ENCODE results near the gene APLP1. TPM values are rescaled to one million over a fixed set of nuclear protein-coding genes. Genes with fewer than 3 reads are reported as not detected.
"Not testable (repeated sequence)": the region's sequence is repeated elsewhere in the genome, so short reads cannot be mapped to it uniquely, and the experiment has no call there.

Gene APLP1
- total RNA-seq, 2 donors from 2014 or later = 17.5 to 33.6 TPM

GRCh38 chr19:35907377-35907745 is 39.0 kb downstream of the APLP1 start:
- no peak for TF ChIP-seq CTCF (IDR thresholded peaks at IDR 0.05)
- Histone ChIP-seq H3K4me1 (no peaks in the 10 kb centered on the region), H3K36me3 (no peaks in the 10 kb centered on the region), H3K27ac (peak overlapping the region; percentile 17 to 58), H3K27me3 (no peaks in the 10 kb centered on the region), H3K9me3 (no peaks in the 10 kb centered on the region), H3K4me3 (peak overlapping the region; percentile 11 to 32)
- DNase-seq (ENCODE audit: low spot score) = no peak

- Histone ChIP-seq H3K4me1 (no peaks in the 10 kb centered on the region), H3K27ac (peak within 1 kb of the TSS; percentile 17 to 58), H3K36me3 (no peaks in the 10 kb centered on the region), H3K9me3 (no peaks in the 10 kb centered on the region), H3K4me3 (peak within 1 kb of the TSS; percentile 11 to 32), H3K27me3 (no peaks in the 10 kb centered on the region)
- no peak for DNase-seq (ENCODE audit: low spot score)
- TF ChIP-seq CTCF (IDR thresholded peaks at IDR 0.05) = no peak
These were observed 39.7 kb downstream of the APLP1 start, which contains the start of gene TYROBP for GRCh38 chr19:35908010-35908441. TSS of gene TYROBP (minus strand) at chr19:35908295. CDS start at chr19:35908228, 67 bp downstream.

GRCh38 chr19:35908973-35909683 is 40.8 kb downstream of the APLP1 start:
- H3K4me3 ChIP-seq = no peak overlapping the region
- H3K27ac ChIP-seq = peak overlapping the region; percentile 11 to 51
- H3K4me1 ChIP-seq = no peaks in the 10 kb centered on the region
- H3K27me3 ChIP-seq = no peaks in the 10 kb centered on the region
- H3K36me3 ChIP-seq = no peaks in the 10 kb centered on the region
- DNase-seq (ENCODE audit: low spot score) = peak; percentile 75
- TF ChIP-seq CTCF (IDR thresholded peaks at IDR 0.05) = no peak
- no peaks in the 10 kb centered on the region for H3K9me3 ChIP-seq

- no peaks in the 10 kb centered on the region for H3K9me3 ChIP-seq
- no peak for TF ChIP-seq CTCF (IDR thresholded peaks at IDR 0.05)
- H3K36me3 ChIP-seq = no peaks in the 10 kb centered on the region
- H3K4me3 ChIP-seq = no peak overlapping the region
- H3K27ac ChIP-seq = peak overlapping the region in 1 of 2 donors; percentile 31
- H3K27me3 ChIP-seq = no peaks in the 10 kb centered on the region
- H3K4me1 ChIP-seq = no peaks in the 10 kb centered on the region
- DNase-seq (ENCODE audit: low spot score) = no peak
These were observed 41.3 kb downstream of the APLP1 start for GRCh38 chr19:35909684-35910035.

GRCh38 chr19:35910355-35910754 is 42.0 kb downstream of the APLP1 start:
- H3K4me1 ChIP-seq; H3K4me3 ChIP-seq; H3K9me3 ChIP-seq; H3K36me3 ChIP-seq; DNase-seq (ENCODE audit: low spot score); H3K27me3 ChIP-seq; H3K27ac ChIP-seq: not testable (repeated sequence)

DNA sequence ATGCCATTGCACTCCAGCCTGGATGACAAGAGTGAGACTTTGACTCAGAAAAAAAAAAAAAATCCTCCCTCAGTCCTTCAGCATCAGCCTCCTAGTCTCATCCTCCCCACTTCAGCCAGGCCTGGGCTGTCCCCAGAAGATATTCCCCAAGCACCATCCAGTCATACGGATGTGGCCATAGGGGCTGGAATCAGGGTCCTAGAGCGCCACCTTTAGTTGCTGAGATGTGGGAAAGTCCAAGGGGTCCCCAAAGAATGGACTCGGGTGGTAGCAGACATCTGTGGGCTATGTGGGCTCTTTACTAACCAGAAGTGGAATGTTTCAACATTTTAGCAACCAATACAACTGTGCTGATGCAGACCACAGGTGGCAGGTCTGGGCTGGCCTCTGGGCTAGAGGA is 42.8 kb downstream of the APLP1 start:
- DNase-seq (ENCODE audit: low spot score) = no peak
- Histone ChIP-seq H3K27ac (no peak overlapping the region), H3K36me3 (no peaks in the 10 kb centered on the region), H3K9me3 (no peaks in the 10 kb centered on the region), H3K4me1 (no peaks in the 10 kb centered on the region), H3K4me3 (no peak overlapping the region), H3K27me3 (no peaks in the 10 kb centered on the region)
- no peak for TF ChIP-seq CTCF (IDR thresholded peaks at IDR 0.05)

Data from right atrium auricular region (tissue), 2 donors.